DND-41 (cell line): ENCODE data around the gene XAB2.

Source experiments
- CTCF ChIP-seq: IDR thresholded peaks from 2 replicates; pipeline ENCODE4 v1.5.1; 2012; ENCODE audit warnings: borderline replicate concordance, low read length, moderate library complexity, mild to moderate bottlenecking; ENCODE audit not compliant: poor library complexity, severe bottlenecking; ENCODE audit errors: extremely low read depth
- EZH2 ChIP-seq: IDR thresholded peaks from 3 replicates; pipeline ENCODE4 v1.6.1; 2012; ENCODE audit warnings: borderline replicate concordance, low read depth, mild to moderate bottlenecking, moderate library complexity, low read length, inconsistent platforms; ENCODE audit not compliant: severe bottlenecking

DNA sequence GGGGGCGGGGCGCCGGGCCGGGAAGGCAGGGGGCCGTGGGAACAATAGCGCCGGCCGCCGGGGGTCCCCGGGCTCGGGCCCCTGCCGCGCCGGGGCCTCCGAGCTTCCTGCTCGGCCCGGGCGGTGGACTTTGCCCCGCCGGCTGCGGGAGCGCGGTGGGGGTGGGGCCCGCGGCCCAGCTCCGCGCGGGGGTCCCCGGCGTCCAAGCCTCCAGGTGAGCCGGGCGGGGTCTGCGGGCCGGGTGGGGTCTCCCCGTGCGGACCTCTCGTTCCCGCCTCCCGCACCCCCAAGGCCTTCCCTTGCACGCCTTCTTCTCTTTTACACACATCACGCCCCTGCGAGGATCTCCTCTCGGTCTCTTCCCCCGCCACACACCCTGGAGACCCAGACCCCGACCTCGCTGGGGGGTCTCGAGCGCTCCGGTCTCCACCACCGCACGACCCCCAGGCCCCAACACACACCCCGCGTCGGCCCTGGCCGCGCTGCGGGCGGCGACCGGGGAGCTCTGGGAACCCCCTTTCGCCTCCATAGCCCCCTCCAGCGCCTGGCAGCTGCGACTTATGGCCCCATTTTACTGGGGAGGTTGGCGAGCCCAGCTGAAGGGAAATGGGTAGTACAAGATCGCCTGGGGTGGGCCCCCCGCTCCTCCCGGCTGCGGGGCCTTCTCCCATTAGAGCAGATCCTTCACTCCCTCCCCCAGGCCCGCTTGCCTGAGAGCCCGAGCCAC, 33.0 kb downstream of the XAB2 start:
- TF ChIP-seq CTCF (no peak), EZH2 (no peak)
